Epithelial cell of proximal tubule (primary cell): Measurements from ENCODE around the gene OASL. TPM values are rescaled to one million over a fixed set of nuclear protein-coding genes. Genes with fewer than 3 reads are reported as not detected.

Source experiments
- DNase-seq: peaks from one replicate; pipeline ENCODE4 v3.0.0-alpha.2; 2011; ENCODE audit warnings: low read depth
- H3K4me3 ChIP-seq: 2 replicates; pipeline ENCODE4 v1.5.1; 2011; ENCODE audit warnings: low read depth, mild to moderate bottlenecking, low read length
- total RNA-seq: library from RNA; depleted of rRNA; stranded (reverse); fragments of >200 nt; gene quantifications from 2 replicates; pipeline ENCODE4 v1.2.3, GENCODE V29; 2015
- TF ChIP-seq, protein P1 (sequence below): conservative IDR thresholded peaks from 2 replicates; pipeline ENCODE4 v1.5.1; 2012; ENCODE audit warnings: low read depth, mild to moderate bottlenecking, low read length

Gene OASL
- total RNA-seq, 1 donor from 2014 or later = 0.12 TPM

DNA sequence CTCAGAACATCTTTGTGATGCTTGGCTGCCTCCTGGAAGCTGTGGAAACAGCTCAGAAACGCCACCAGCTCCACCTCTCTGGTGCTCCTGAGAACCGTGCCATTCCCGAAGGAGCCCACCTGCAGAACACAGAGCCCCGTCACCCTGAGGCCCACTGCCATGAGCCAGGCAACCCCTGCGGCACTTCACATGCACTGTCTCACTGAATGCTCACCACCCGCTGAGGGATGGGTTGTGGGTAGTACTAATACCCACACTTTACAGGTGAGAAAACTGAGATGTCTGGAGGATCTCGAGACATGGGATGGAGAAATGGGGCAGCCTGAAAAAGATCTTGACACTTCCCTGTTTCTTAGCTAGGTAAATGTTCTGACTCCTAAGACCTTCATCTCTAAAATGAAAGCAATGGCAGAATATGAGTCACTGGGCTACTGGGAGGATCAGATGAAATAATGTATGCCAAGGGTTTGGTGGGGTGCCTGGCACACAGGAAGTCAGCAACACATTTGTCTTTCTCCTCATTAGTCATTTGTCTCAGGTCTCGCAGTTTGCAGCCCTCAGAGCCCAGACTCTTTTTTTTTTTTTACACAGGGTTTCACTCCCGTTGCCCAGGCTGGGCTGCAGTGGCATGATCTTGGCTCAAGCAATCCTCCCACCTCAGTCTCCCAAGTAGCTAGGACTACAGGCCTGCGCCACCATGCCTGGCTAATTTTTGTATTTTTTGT is 5.3 kb downstream of the OASL start:
- DNase-seq = no peak
- TF ChIP-seq, protein P1, sequence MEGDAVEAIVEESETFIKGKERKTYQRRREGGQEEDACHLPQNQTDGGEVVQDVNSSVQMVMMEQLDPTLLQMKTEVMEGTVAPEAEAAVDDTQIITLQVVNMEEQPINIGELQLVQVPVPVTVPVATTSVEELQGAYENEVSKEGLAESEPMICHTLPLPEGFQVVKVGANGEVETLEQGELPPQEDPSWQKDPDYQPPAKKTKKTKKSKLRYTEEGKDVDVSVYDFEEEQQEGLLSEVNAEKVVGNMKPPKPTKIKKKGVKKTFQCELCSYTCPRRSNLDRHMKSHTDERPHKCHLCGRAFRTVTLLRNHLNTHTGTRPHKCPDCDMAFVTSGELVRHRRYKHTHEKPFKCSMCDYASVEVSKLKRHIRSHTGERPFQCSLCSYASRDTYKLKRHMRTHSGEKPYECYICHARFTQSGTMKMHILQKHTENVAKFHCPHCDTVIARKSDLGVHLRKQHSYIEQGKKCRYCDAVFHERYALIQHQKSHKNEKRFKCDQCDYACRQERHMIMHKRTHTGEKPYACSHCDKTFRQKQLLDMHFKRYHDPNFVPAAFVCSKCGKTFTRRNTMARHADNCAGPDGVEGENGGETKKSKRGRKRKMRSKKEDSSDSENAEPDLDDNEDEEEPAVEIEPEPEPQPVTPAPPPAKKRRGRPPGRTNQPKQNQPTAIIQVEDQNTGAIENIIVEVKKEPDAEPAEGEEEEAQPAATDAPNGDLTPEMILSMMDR = no peak
- H3K4me3 ChIP-seq = no peak overlapping the region

DNA sequence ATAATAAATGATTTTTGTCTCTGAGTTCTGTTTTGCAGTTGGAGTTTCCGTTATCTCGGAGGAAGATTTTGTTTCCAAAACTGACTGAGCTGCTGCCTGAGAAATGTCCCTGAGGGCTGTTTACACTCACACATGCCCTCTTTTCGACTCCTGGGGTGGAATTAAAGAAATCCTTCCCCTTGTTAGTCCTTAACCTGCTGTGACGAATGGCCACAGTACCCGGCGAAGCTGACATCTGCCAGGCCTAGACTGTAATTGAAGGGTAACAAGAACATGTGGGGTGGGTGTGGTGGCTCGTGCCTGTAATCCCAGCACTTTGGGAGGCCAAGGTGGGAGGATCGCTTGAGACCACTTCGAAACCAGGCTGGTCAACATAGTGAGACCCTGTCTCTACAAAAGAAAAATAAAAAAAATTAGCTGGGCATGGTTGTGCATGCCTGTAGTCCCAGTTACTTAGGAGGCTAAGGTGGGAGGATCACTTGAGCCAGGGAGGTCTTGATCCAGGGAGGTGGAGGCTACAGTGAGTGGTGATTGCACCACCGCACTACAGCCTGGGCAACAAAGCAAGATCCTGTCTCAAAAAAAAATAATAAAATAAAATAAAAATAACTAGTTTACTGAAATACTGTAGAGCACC is 8.4 kb downstream of the OASL start:
- TF ChIP-seq, protein P1 = no peak
- no peak for DNase-seq
- no peak overlapping the region for H3K4me3 ChIP-seq

DNA sequence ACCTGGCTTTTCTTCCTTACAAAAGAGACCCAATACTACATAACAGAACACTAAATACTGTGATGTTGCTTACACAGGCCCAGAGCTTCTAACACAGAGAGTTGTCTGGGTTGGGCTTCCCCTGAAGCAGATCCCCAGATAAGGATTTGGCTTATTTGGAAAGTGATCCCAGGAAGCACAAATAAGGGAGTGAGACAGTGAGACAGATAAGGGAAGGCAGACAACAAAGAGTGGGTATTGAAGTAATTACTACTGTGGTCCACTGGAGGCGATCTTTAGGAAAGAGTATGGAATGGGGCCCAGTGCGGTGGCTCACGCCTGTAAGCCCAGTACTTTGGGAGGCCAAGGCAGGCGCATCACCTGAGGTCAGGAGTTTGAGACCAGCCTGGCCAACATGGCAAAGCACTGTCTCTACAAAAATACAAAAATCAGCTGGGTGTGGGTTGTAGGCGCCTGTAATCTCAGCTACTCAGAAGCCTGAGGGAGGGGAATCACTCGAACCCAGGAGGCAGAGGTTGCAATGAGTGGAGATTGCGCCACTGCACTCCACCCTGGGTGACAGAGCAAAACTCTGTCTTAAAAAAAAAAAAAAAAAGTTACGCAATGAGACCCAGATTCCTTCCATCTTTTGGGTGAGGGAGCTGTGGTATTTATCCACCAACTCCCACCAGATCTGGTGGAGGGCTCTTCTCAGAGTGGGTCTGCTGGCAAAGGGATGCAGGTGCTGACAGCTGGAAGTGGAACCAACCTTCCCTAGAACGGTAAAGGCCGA is 12.6 kb downstream of the OASL start:
- no peak for DNase-seq
- TF ChIP-seq, protein P1 = no peak
- H3K4me3 ChIP-seq = no peak overlapping the region

DNA sequence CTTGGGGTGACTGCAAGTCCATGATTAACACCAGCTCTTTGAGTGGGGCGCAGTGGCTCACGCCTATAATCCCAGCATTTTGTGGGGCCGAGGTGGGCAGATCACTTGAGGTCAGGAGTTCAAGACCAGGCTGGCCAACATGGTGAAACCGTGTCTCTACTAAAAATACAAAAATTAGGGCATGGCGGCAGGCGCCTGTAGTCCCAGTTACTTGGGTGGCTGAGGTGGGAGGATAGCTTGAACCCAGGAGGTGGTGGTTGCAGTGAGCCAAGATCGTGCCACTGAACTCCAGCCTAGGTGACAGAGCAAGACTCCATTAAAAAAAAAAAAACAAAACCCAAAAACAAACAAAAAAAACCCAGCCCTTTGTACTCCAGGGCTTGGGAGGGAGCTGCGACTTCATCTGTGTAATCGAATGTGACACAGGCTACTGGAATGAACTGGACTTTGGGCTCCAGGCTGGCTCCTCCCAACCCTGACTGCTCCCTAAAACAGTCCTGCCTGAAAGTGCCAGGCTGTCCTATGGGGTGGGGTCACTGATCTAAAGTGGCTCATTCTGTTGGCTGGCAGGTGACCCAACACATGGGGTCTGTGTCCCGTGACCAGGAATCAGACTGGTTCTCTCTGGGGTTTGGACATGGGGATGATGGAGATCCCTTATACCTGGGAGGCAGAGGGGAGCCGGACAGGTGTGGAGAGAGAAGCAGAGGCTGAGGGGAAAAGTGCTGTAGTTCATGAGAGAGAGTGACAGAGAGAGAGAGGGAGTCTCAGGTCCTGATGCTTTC is 13.4 kb downstream of the OASL start:
- no peak overlapping the region for H3K4me3 ChIP-seq
- no peak for DNase-seq
- TF ChIP-seq, protein P1 = no peak

DNA sequence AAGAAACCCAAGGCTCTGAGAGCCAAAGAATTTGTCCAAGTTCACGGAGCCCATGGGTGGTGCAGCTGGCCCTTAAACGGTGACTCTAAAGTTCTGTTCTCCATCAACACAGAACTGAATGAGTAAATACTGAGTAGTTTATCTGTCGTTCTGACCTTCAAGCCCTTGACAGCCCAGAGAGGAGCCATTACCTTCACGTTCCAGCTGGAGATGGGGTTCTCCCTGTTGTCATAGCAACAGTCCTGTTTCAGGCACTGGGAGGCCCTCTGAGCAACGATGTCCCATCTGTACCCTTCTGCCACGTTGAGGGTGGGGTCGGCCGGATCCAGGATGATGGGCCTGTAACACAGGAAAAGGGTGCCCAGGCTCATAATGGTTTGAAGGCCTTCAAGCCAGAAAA is 15.2 kb downstream of the OASL start:
- DNase-seq = no peak
- no peak overlapping the region for H3K4me3 ChIP-seq
- TF ChIP-seq, protein P1 = no peak

DNA sequence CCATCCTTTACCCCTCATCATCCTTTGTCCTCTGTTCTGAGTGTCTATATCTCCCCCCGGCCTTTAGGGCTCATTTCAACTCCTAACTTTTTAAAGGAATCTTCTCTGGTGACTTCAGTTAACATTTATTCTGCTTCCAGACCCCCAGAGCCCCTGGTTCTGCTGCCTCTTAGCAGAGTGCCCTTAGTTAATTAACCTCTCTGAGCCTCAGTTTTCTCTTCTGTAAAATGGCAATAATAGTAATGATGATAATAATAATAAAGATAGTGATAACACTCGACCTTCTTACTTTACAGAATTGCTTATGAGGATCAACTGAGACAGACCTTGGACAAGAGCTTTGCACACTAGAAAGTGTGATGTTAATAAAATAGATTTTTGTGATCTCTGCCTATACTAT is 16.3 kb downstream of the OASL start:
- TF ChIP-seq, protein P1 = no peak
- no peak for DNase-seq
- H3K4me3 ChIP-seq = no peak overlapping the region
